Neural cell (in vitro differentiated cells): Measurements from ENCODE around the gene ALK. TPM values are rescaled to one million over a fixed set of nuclear protein-coding genes. Genes with fewer than 3 reads are reported as not detected.

Source experiments
- H2AFZ ChIP-seq: fragments of 200-600, 300-800 bp; sonication (generic), shearing (Covaris generic); 2 replicates; pipeline ENCODE4 v1.6.0; 2014; ENCODE audit warnings: low read depth, mild to moderate bottlenecking, antibody characterized with exemption, low read length, moderate library complexity
- H3F3A ChIP-seq: fragments of 200-600 bp; shearing (Covaris generic); 2 replicates; pipeline ENCODE4 v1.6.1; 2016; ENCODE audit warnings: mild to moderate bottlenecking, moderate library complexity, mixed read lengths, antibody characterized with exemption, low read length; ENCODE audit not compliant: insufficient read depth, poor library complexity, severe bottlenecking
- H3K27ac ChIP-seq: fragments of 200-600, 300-800 bp; sonication (generic), shearing (Covaris generic); 2 replicates; pipeline ENCODE4 v1.5.1; 2014; ENCODE audit warnings: mild to moderate bottlenecking, low read length, moderate library complexity
- H3K27me3 ChIP-seq: fragments of 300-800, 200-600 bp; sonication (generic), shearing (Covaris generic); 2 replicates; pipeline ENCODE4 v1.6.0; 2014; ENCODE audit warnings: mild to moderate bottlenecking, low read depth, low read length, moderate library complexity; ENCODE audit not compliant: insufficient read depth
- H3K36me3 ChIP-seq: fragments of 300-800, 200-600 bp; sonication (generic), shearing (Covaris generic); 2 replicates; pipeline ENCODE4 v1.5.1; 2014; ENCODE audit warnings: mild to moderate bottlenecking, antibody characterized with exemption, low read length, moderate library complexity; ENCODE audit not compliant: insufficient read depth
- H3K4me2 ChIP-seq: fragments of 300-800, 200-600 bp; sonication (generic), shearing (Covaris generic); 2 replicates; pipeline ENCODE4 v1.6.0; 2014; ENCODE audit warnings: mild to moderate bottlenecking, low read length
- H3K4me3 ChIP-seq: fragments of 300-800, 200-600 bp; sonication (generic), shearing (Covaris generic); 2 replicates; pipeline ENCODE4 v1.5.1; 2014; ENCODE audit warnings: mild to moderate bottlenecking, low read length, moderate library complexity
- H3K79me2 ChIP-seq: fragments of 200-600 bp; shearing (Covaris generic); replicated peaks from 2 replicates; pipeline ENCODE4 v1.6.0; 2014; ENCODE audit warnings: mild to moderate bottlenecking, low read length, moderate library complexity; ENCODE audit not compliant: insufficient read depth
- H3K9ac ChIP-seq: fragments of 300-800, 200-600 bp; sonication (generic), shearing (Covaris generic); 2 replicates; pipeline ENCODE4 v1.6.1; 2016; ENCODE audit warnings: mild to moderate bottlenecking, low read length, mixed read lengths
- H3K9me2 ChIP-seq: fragments of 200-600 bp; shearing (Covaris generic); 2 replicates; pipeline ENCODE4 v1.6.1; 2016; ENCODE audit warnings: mild to moderate bottlenecking, low read length, mixed read lengths; ENCODE audit not compliant: insufficient read depth
- H3K9me3 ChIP-seq: fragments of 200-600, 300-800 bp; sonication (generic), shearing (Covaris generic); 2 replicates; pipeline ENCODE4 v1.6.1; 2016; ENCODE audit warnings: mild to moderate bottlenecking, mixed run types, low read length, moderate library complexity, mixed read lengths
- H4K20me1 ChIP-seq: fragments of 200-600 bp; shearing (Covaris generic); 2 replicates; pipeline ENCODE4 v1.6.1; 2016; ENCODE audit warnings: mild to moderate bottlenecking, mixed run types; ENCODE audit not compliant: insufficient read depth
- EP300 ChIP-seq: fragments of 450-650 bp; conservative IDR thresholded peaks from 2 replicates; pipeline ENCODE4 v1.6.1; 2014; ENCODE audit warnings: antibody characterized with exemption, mild to moderate bottlenecking, moderate library complexity; ENCODE audit not compliant: poor library complexity, severe bottlenecking
- EZH2 ChIP-seq: fragments of 200-600, 300-800 bp; shearing (Covaris generic), sonication (generic); IDR thresholded peaks from 2 replicates; pipeline ENCODE4 v1.6.1; 2014; ENCODE audit warnings: antibody characterized with exemption, low read length, borderline replicate concordance, mild to moderate bottlenecking; ENCODE audit not compliant: insufficient read depth, poor library complexity, severe bottlenecking
- MXI1 ChIP-seq: fragments of 450-650 bp; conservative IDR thresholded peaks from 2 replicates; pipeline ENCODE4 v1.6.1; 2014; ENCODE audit warnings: antibody characterized with exemption, mild to moderate bottlenecking; ENCODE audit not compliant: poor library complexity, severe bottlenecking
- POLR2AphosphoS5 ChIP-seq: IDR thresholded peaks from 2 replicates; pipeline ENCODE4 v1.6.1; 2012
- RAD21 ChIP-seq: fragments of 450-650 bp; conservative IDR thresholded peaks from 2 replicates; pipeline ENCODE4 v1.6.1; 2014; ENCODE audit warnings: antibody characterized with exemption, mild to moderate bottlenecking, moderate library complexity
- SMC3 ChIP-seq: fragments of 450-650 bp; conservative IDR thresholded peaks from 2 replicates; pipeline ENCODE4 v1.6.1; 2014; ENCODE audit warnings: antibody characterized with exemption, mild to moderate bottlenecking, moderate library complexity; ENCODE audit not compliant: poor library complexity
- TAF1 ChIP-seq: IDR thresholded peaks from 2 replicates; pipeline ENCODE4 v1.6.1; 2012; ENCODE audit warnings: low read depth
- polyA plus RNA-seq: library from polyadenylated mRNA; depleted of rRNA; stranded (reverse); fragments of >200 nt; gene quantifications from 2 replicates; pipeline ENCODE4 v1.2.3, GENCODE V29; 2014
- TF ChIP-seq, protein P1 (sequence below): IDR thresholded peaks from 2 replicates; pipeline ENCODE4 v1.6.1; 2012; ENCODE audit warnings: borderline replicate concordance
- TF ChIP-seq, protein P2 (sequence below): fragments of 450-650 bp; IDR thresholded peaks from 2 replicates; pipeline ENCODE4 v1.5.1; 2014; ENCODE audit warnings: antibody characterized with exemption, mild to moderate bottlenecking, moderate library complexity; ENCODE audit not compliant: poor library complexity, severe bottlenecking

ALK gene
- polyA plus RNA-seq, 1 donor from 2014 or later: 7.1 TPM

DNA sequence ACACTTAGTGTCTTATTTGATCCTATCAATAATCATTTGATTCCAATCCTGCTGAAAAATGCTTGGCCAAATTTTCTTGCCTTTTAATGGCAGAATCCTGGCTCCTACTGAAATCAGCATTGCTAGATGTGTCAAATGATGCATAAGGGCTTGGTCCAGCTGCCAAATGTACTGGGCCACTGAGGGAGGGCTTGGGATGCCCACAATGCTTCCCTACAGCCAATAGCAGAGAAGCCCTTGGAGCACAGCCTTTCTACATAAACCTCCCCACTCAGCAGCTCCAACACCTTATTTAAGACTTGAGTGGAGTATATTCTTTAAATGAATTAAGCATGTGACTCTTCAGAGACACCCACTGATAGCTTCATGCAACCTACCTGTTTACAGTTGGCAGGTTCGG is 3.6 kb downstream of the ALK start:
- peaks cover 43% of the 10 kb centered on the region for H3K27me3 ChIP-seq
- TF ChIP-seq EP300 (no peak), RAD21 (no peak), POLR2AphosphoS5 (no peak), MXI1 (no peak), TAF1 (no peak), SMC3 (no peak), EZH2 (no peak)
- TF ChIP-seq, protein P1, sequence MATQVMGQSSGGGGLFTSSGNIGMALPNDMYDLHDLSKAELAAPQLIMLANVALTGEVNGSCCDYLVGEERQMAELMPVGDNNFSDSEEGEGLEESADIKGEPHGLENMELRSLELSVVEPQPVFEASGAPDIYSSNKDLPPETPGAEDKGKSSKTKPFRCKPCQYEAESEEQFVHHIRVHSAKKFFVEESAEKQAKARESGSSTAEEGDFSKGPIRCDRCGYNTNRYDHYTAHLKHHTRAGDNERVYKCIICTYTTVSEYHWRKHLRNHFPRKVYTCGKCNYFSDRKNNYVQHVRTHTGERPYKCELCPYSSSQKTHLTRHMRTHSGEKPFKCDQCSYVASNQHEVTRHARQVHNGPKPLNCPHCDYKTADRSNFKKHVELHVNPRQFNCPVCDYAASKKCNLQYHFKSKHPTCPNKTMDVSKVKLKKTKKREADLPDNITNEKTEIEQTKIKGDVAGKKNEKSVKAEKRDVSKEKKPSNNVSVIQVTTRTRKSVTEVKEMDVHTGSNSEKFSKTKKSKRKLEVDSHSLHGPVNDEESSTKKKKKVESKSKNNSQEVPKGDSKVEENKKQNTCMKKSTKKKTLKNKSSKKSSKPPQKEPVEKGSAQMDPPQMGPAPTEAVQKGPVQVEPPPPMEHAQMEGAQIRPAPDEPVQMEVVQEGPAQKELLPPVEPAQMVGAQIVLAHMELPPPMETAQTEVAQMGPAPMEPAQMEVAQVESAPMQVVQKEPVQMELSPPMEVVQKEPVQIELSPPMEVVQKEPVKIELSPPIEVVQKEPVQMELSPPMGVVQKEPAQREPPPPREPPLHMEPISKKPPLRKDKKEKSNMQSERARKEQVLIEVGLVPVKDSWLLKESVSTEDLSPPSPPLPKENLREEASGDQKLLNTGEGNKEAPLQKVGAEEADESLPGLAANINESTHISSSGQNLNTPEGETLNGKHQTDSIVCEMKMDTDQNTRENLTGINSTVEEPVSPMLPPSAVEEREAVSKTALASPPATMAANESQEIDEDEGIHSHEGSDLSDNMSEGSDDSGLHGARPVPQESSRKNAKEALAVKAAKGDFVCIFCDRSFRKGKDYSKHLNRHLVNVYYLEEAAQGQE: no peak
- TF ChIP-seq, protein P2, sequence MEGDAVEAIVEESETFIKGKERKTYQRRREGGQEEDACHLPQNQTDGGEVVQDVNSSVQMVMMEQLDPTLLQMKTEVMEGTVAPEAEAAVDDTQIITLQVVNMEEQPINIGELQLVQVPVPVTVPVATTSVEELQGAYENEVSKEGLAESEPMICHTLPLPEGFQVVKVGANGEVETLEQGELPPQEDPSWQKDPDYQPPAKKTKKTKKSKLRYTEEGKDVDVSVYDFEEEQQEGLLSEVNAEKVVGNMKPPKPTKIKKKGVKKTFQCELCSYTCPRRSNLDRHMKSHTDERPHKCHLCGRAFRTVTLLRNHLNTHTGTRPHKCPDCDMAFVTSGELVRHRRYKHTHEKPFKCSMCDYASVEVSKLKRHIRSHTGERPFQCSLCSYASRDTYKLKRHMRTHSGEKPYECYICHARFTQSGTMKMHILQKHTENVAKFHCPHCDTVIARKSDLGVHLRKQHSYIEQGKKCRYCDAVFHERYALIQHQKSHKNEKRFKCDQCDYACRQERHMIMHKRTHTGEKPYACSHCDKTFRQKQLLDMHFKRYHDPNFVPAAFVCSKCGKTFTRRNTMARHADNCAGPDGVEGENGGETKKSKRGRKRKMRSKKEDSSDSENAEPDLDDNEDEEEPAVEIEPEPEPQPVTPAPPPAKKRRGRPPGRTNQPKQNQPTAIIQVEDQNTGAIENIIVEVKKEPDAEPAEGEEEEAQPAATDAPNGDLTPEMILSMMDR: no peak

DNA sequence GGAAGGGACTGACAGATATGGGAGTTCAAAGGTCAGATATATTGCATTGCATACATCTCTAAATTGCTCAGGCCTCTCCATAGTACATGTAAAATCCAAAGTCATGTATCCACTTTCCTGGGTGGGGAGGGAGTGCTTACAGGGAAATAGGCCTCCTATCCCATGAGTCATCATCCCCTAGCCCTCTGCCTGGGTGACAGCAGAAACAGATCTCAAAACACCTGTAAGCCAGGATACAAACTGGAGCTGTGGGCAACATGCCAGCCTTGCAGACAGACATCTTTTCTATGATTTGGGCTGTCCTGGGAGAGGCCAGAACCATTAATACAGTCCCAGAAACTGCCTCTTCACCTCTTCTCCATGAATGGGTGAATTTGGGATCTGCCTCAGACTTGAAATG is 4.8 kb downstream of the ALK start:
- H3K9ac ChIP-seq: no peak overlapping the region
- no peaks in the 10 kb centered on the region for H3K9me2 ChIP-seq
- peak overlapping the region; percentile 88 for H3K4me3 ChIP-seq
- no peaks in the 10 kb centered on the region for H3K9me3 ChIP-seq
- H3K27me3 ChIP-seq: peaks cover 43% of the 10 kb centered on the region
- no peak for TF ChIP-seq TAF1
- no peak for TF ChIP-seq MXI1
- TF ChIP-seq SMC3: no peak
- TF ChIP-seq EZH2: no peak
- no peak for TF ChIP-seq RAD21
- TF ChIP-seq, protein P2: no peak
- no peak for TF ChIP-seq EP300
- no peak overlapping the region for H3K4me2 ChIP-seq
- no peaks in the 10 kb centered on the region for H4K20me1 ChIP-seq
- H3F3A ChIP-seq: no peaks in the 10 kb centered on the region
- H2AFZ ChIP-seq: no peak overlapping the region
- H3K36me3 ChIP-seq: no peaks in the 10 kb centered on the region
- H3K27ac ChIP-seq: no peak overlapping the region
- peaks cover 10% of the 10 kb centered on the region for H3K79me2 ChIP-seq

More for the DNA sequence above, 3.6 kb downstream of the ALK start:
- Histone ChIP-seq H4K20me1 (no peaks in the 10 kb centered on the region), H2AFZ (no peak overlapping the region), H3K9me2 (no peaks in the 10 kb centered on the region), H3K36me3 (no peaks in the 10 kb centered on the region), H3K27ac (no peak overlapping the region), H3K4me3 (peak overlapping the region; percentile 88), H3K9ac (no peak overlapping the region), H3F3A (no peaks in the 10 kb centered on the region), H3K79me2 (peaks cover 10% of the 10 kb centered on the region), H3K9me3 (no peaks in the 10 kb centered on the region), H3K4me2 (peak overlapping the region; percentile 34)
